ENCODE measurements around the gene DMC1. TPM values are rescaled to one million over a fixed set of nuclear protein-coding genes. Genes with fewer than 3 reads are reported as not detected.

The DMC1 gene
- total RNA-seq, 1 donor from 2014 or later = 22.8 TPM

- no peak overlapping the region for H3K4me2 ChIP-seq
- no peaks in the 10 kb centered on the region for H3K9me3 ChIP-seq (ENCODE audit: low read depth)
- H3K4me1 ChIP-seq = no peaks in the 10 kb centered on the region
- peaks cover 100% of the 10 kb centered on the region for H3F3A ChIP-seq (ENCODE audit: low read depth)
- H3K79me2 ChIP-seq (ENCODE audit: low read depth) = peaks cover 64% of the 10 kb centered on the region
- H3K9me3 Mint-ChIP-seq = no peaks in the 10 kb centered on the region
- no peak overlapping the region for H3K4me3 Mint-ChIP-seq
- TF ChIP-seq EZH2phosphoT487 (IDR thresholded peaks at IDR 0.05) (no peak), CTCF (IDR thresholded peaks at IDR 0.05) (no peak)
- peaks cover 64% of the 10 kb centered on the region for H3K36me3 Mint-ChIP-seq
- H3K27ac ChIP-seq = peak overlapping the region; percentile 42
- H3K27me3 ChIP-seq = no peaks in the 10 kb centered on the region
- H3K27ac Mint-ChIP-seq = peak overlapping the region; percentile 8
- peaks cover 6% of the 10 kb centered on the region for H3K4me1 Mint-ChIP-seq
- no peak overlapping the region for H3K4me3 ChIP-seq
- H3K9ac ChIP-seq = no peak overlapping the region
- H4K20me1 ChIP-seq (ENCODE audit: low read depth) = peaks cover 82% of the 10 kb centered on the region
- H3K36me3 ChIP-seq = peaks cover 68% of the 10 kb centered on the region
- H3K27me3 Mint-ChIP-seq (ENCODE audit: insufficient read depth, low read depth) = peaks cover 2% of the 10 kb centered on the region
- H2AFZ ChIP-seq (replicated peaks) = no peak overlapping the region
- DNase-seq (ENCODE audit: low spot score) = no peak
These were observed 80.3 kb downstream of the DMC1 start for GRCh38 chr22:38489561-38490145.

- Histone ChIP-seq H3K9ac (peak overlapping the region; percentile 14), H2AFZ (replicated peaks) (no peak overlapping the region), H3K4me3 (no peak overlapping the region), H3K79me2 (ENCODE audit: low read depth) (peaks cover 59% of the 10 kb centered on the region), H3K4me2 (no peak overlapping the region), H3K27me3 (no peaks in the 10 kb centered on the region), H3K27ac (peak overlapping the region; percentile 42), H3F3A (ENCODE audit: low read depth) (peaks cover 100% of the 10 kb centered on the region), H4K20me1 (ENCODE audit: low read depth) (peaks cover 77% of the 10 kb centered on the region), H3K4me1 (no peaks in the 10 kb centered on the region), H3K9me3 (ENCODE audit: low read depth) (no peaks in the 10 kb centered on the region), H3K36me3 (peaks cover 68% of the 10 kb centered on the region)
- H3K9me3 Mint-ChIP-seq = no peaks in the 10 kb centered on the region
- TF ChIP-seq EZH2 (IDR thresholded peaks at IDR 0.05) (no peak), CTCF (IDR thresholded peaks at IDR 0.05) (no peak), EZH2phosphoT487 (IDR thresholded peaks at IDR 0.05) (no peak)
- H3K4me3 Mint-ChIP-seq = no peak overlapping the region
- H3K4me1 Mint-ChIP-seq = peaks cover 6% of the 10 kb centered on the region
- H3K27me3 Mint-ChIP-seq (ENCODE audit: insufficient read depth, low read depth) = peaks cover 2% of the 10 kb centered on the region
- no peak overlapping the region for H3K27ac Mint-ChIP-seq
- no peak for DNase-seq (ENCODE audit: low spot score)
- H3K36me3 Mint-ChIP-seq = peaks cover 64% of the 10 kb centered on the region
These were observed 80.8 kb downstream of the DMC1 start for GRCh38 chr22:38489142-38489541.

- Histone ChIP-seq H3K36me3 (peaks cover 60% of the 10 kb centered on the region), H3K9ac (no peak overlapping the region), H3K27ac (peak overlapping the region; percentile 63), H3K79me2 (ENCODE audit: low read depth) (peaks cover 47% of the 10 kb centered on the region), H2AFZ (replicated peaks) (no peak overlapping the region), H4K20me1 (ENCODE audit: low read depth) (peaks cover 76% of the 10 kb centered on the region), H3F3A (ENCODE audit: low read depth) (peaks cover 100% of the 10 kb centered on the region), H3K4me3 (no peak overlapping the region), H3K4me1 (no peaks in the 10 kb centered on the region), H3K9me3 (ENCODE audit: low read depth) (no peaks in the 10 kb centered on the region), H3K4me2 (no peak overlapping the region), H3K27me3 (no peaks in the 10 kb centered on the region)
- Mint-ChIP-seq H3K27ac (no peak overlapping the region), H3K9me3 (no peaks in the 10 kb centered on the region), H3K27me3 (ENCODE audit: insufficient read depth, low read depth) (peaks cover 2% of the 10 kb centered on the region), H3K4me1 (peaks cover 6% of the 10 kb centered on the region), H3K4me3 (no peak overlapping the region), H3K36me3 (peaks cover 67% of the 10 kb centered on the region)
- no peak for DNase-seq (ENCODE audit: low spot score)
- no peak for TF ChIP-seq CTCF (IDR thresholded peaks at IDR 0.05)
- no peak for TF ChIP-seq EZH2 (IDR thresholded peaks at IDR 0.05)
These were observed 82.0 kb downstream of the DMC1 start for GRCh38 chr22:38487946-38488345.

Data from neural progenitor cell (in vitro differentiated cells).